ENCODE measurements around the gene SMARCC2. TPM values are rescaled to one million over a fixed set of nuclear protein-coding genes. Genes with fewer than 3 reads are reported as not detected.

Gene SMARCC2
- total RNA-seq, 1 experiment from 2014 or later: 99.7 TPM

GRCh38 chr12:56114084-56114483 is 75.2 kb downstream of the SMARCC2 start (continued):
- TF ChIP-seq SP1 (IDR thresholded peaks at IDR 0.05; ENCODE audit: low read depth): no peak
- no peak for TF ChIP-seq RAD21 (IDR thresholded peaks at IDR 0.05; ENCODE audit: low read depth)
- no peak for TF ChIP-seq POLR2A (IDR thresholded peaks at IDR 0.05; ENCODE audit: borderline replicate concordance, extremely low read depth, insufficient read depth, insufficient read length)
- TF ChIP-seq YY1 (IDR thresholded peaks at IDR 0.05; ENCODE audit: extremely low read depth, insufficient replicate concordance, low read depth, low read length): no peak
- no peak for TF ChIP-seq FOSL1 (IDR thresholded peaks at IDR 0.05; ENCODE audit: low read depth)
- TF ChIP-seq ZNF274 (IDR thresholded peaks at IDR 0.05; ENCODE audit: low read depth, low read length): no peak
- TF ChIP-seq POLR2AphosphoS5 (IDR thresholded peaks at IDR 0.05; ENCODE audit: low read depth, low read length): no peak
- no peak for TF ChIP-seq ZBTB33 (IDR thresholded peaks at IDR 0.05; ENCODE audit: extremely low read depth, insufficient replicate concordance, low read length)

Other genes starting within 250 kb of the SMARCC2 start
- 5.8 TPM for gene PMEL, start 223.4 kb downstream of the SMARCC2 start, total RNA-seq (2021; ENCODE audit: unreplicated experiment)
- 90.9 TPM for gene CDK2, start 222.7 kb downstream of the SMARCC2 start, total RNA-seq (2021; ENCODE audit: unreplicated experiment)
- 44.5 TPM for gene RAB5B, start 215.4 kb downstream of the SMARCC2 start, total RNA-seq (2021; ENCODE audit: unreplicated experiment)
- gene SUOX, start 192.2 kb downstream of the SMARCC2 start, total RNA-seq (2021; ENCODE audit: unreplicated experiment): 18.0 TPM
- gene IKZF4, start 168.4 kb downstream of the SMARCC2 start, total RNA-seq (2021; ENCODE audit: unreplicated experiment): 8.5 TPM
- 70.2 TPM for gene RPS26, start 147.6 kb downstream of the SMARCC2 start, total RNA-seq (2021; ENCODE audit: unreplicated experiment)
- gene ERBB3, start 109.3 kb downstream of the SMARCC2 start, total RNA-seq (2021; ENCODE audit: unreplicated experiment): 39.7 TPM
- 302 TPM for gene PA2G4, start 84.9 kb downstream of the SMARCC2 start, total RNA-seq (2021; ENCODE audit: unreplicated experiment)
- gene RPL41, start 72.8 kb downstream of the SMARCC2 start, total RNA-seq (2021; ENCODE audit: unreplicated experiment): 4,327 TPM
- 8.7 TPM for gene ZC3H10, start 71.2 kb downstream of the SMARCC2 start, total RNA-seq (2021; ENCODE audit: unreplicated experiment)
- 80.9 TPM for gene ESYT1, start 61.2 kb downstream of the SMARCC2 start, total RNA-seq (2021; ENCODE audit: unreplicated experiment)
- gene MYL6B, start 36.9 kb downstream of the SMARCC2 start, total RNA-seq (2021; ENCODE audit: unreplicated experiment): 94.3 TPM
- 554 TPM for gene MYL6, start 31.1 kb downstream of the SMARCC2 start, total RNA-seq (2021; ENCODE audit: unreplicated experiment)
- gene RNF41, start 32.4 kb upstream of the SMARCC2 start, total RNA-seq (2021; ENCODE audit: unreplicated experiment): 40.6 TPM
- 52.9 TPM for gene NABP2, start 34.9 kb upstream of the SMARCC2 start, total RNA-seq (2021; ENCODE audit: unreplicated experiment)
- gene SLC39A5, start 40.6 kb upstream of the SMARCC2 start, total RNA-seq (2021; ENCODE audit: unreplicated experiment): 0.66 TPM
- 56.6 TPM for gene ANKRD52, start 68.9 kb upstream of the SMARCC2 start, total RNA-seq (2021; ENCODE audit: unreplicated experiment)
- gene COQ10A, start 77.5 kb upstream of the SMARCC2 start, total RNA-seq (2021; ENCODE audit: unreplicated experiment): 11.7 TPM
- 270 TPM for gene CS, start 110.8 kb upstream of the SMARCC2 start, total RNA-seq (2021; ENCODE audit: unreplicated experiment)
- gene CNPY2, start 126.5 kb upstream of the SMARCC2 start, total RNA-seq (2021; ENCODE audit: unreplicated experiment): 109 TPM
- 75.0 TPM for gene PAN2, start 144.5 kb upstream of the SMARCC2 start, total RNA-seq (2021; ENCODE audit: unreplicated experiment)
- gene IL23A, start 149.4 kb upstream of the SMARCC2 start, total RNA-seq (2021; ENCODE audit: unreplicated experiment): 0.59 TPM
- 53.1 TPM for gene STAT2, start 170.6 kb upstream of the SMARCC2 start, total RNA-seq (2021; ENCODE audit: unreplicated experiment)
- 0.17 TPM for gene APOF, start 173.4 kb upstream of the SMARCC2 start, total RNA-seq (2021; ENCODE audit: unreplicated experiment)